GM19438 (cell line): ENCODE measurements around the gene SCYL3.
"Not testable (repeated sequence)": the region's sequence is repeated elsewhere in the genome, so short reads cannot be mapped to it uniquely, and the experiment has no call there.

Source experiments
- ATAC-seq: cut with Tn5 transposase; IDR thresholded peaks from one replicate; pipeline ENCODE4 v1.9.1; 2021; ENCODE audit warnings: low read depth; ENCODE audit not compliant: unreplicated experiment

The SCYL3 gene

GRCh38 chr1:169873582-169874199, 20.0 kb downstream of the SCYL3 start:
- no peak for ATAC-seq

GRCh38 chr1:169872906-169873305, 20.8 kb downstream of the SCYL3 start:
- ATAC-seq, result no peak

- not testable (repeated sequence) for ATAC-seq
Measured at GRCh38 chr1:169871988-169872387, 21.7 kb downstream of the SCYL3 start.

GRCh38 chr1:169869426-169869825, 24.3 kb downstream of the SCYL3 start:
- no peak for ATAC-seq

GRCh38 chr1:169868978-169869377, 24.7 kb downstream of the SCYL3 start:
- ATAC-seq, result no peak

- ATAC-seq, result no peak
Measured at GRCh38 chr1:169867012-169867675, 26.6 kb downstream of the SCYL3 start.

- no peak for ATAC-seq
Measured at GRCh38 chr1:169866577-169866976, 27.1 kb downstream of the SCYL3 start.

GRCh38 chr1:169864531-169864930, 29.2 kb downstream of the SCYL3 start:
- ATAC-seq, result not testable (repeated sequence)

GRCh38 chr1:169860750-169861149, 32.9 kb downstream of the SCYL3 start:
- ATAC-seq, result no peak

- peak; percentile 64 for ATAC-seq
Measured at GRCh38 chr1:169860187-169860586, 33.5 kb downstream of the SCYL3 start.

GRCh38 chr1:169859001-169859400, 34.7 kb downstream of the SCYL3 start:
- ATAC-seq, result no peak

- no peak for ATAC-seq
Measured at GRCh38 chr1:169858467-169858866, 35.2 kb downstream of the SCYL3 start.

- no peak for ATAC-seq
Measured at GRCh38 chr1:169853341-169853740, 40.4 kb downstream of the SCYL3 start.

GRCh38 chr1:169849346-169850022, 44.2 kb downstream of the SCYL3 start:
- ATAC-seq, result no peak

- ATAC-seq, result no peak
Measured at GRCh38 chr1:169848456-169848855, 45.2 kb downstream of the SCYL3 start.

- no peak for ATAC-seq
Measured at GRCh38 chr1:169844941-169845608, 48.6 kb downstream of the SCYL3 start.

GRCh38 chr1:169838942-169839341, 54.8 kb downstream of the SCYL3 start:
- ATAC-seq, result no peak

- no peak for ATAC-seq
Measured at GRCh38 chr1:169836198-169836597, 57.5 kb downstream of the SCYL3 start.

- ATAC-seq, result no peak
Measured at GRCh38 chr1:169835647-169836046, 58.0 kb downstream of the SCYL3 start.

GRCh38 chr1:169834869-169835268, 58.8 kb downstream of the SCYL3 start:
- no peak for ATAC-seq

GRCh38 chr1:169833179-169833901, 60.4 kb downstream of the SCYL3 start:
- no peak for ATAC-seq
